NCI-H446 treated with DMSO at 0.1 percent for 48 hours (cell line): ENCODE data around the gene LAMA3.

ENCODE experiments used
- DNase-seq: peaks from one replicate; lab custom pipeline; 2025; lab: John Stamatoyannopoulos, UW

Gene LAMA3

DNA sequence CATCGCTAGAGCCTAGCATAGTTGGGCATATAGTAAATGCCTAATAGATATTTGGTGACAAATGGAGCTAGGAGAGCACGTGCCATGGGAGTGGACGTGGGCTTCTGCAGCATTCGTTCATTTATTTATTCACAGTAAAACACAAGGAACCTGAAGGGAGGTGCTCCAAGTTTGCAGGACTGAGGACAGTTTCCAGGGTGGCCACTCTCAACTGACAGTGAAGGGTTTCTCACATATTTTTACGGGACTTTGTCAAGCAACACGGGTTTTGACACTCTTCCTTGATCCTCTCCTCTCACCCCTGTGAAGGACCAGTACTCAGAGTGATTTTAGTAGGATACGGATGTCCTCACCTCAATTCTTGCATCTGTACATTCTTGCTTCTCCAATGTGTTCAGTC, 190.3 kb downstream of the LAMA3 start:
- no peak for DNase-seq

DNA sequence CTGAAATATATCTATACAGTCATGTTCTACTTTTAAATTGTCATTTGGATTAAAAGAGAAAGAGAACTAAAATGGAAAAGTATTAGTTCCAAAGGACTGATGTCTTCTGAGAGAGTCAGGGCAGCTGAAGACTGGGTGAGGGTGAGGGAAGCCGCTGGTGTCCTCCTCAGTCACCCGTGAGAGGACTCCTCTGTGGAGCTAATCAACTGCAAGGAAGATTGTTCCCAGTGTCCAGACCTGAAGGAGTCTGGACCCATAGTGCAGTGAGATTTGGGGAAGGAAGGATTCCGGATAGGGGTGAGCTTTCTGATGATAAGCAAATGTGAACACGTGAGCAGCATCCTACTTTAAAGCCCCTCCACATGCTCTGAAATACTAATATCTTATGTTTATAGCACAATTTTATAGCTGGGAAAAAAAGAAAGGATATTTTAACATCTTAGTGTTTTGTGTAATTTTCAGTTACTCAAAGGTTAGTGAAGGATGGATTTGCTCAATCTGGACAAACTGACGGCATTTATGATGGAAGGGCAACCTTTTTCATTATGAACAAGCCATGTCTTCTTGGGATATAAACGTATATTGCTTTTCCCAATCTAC, 190.8 kb downstream of the LAMA3 start:
- no peak for DNase-seq

DNA sequence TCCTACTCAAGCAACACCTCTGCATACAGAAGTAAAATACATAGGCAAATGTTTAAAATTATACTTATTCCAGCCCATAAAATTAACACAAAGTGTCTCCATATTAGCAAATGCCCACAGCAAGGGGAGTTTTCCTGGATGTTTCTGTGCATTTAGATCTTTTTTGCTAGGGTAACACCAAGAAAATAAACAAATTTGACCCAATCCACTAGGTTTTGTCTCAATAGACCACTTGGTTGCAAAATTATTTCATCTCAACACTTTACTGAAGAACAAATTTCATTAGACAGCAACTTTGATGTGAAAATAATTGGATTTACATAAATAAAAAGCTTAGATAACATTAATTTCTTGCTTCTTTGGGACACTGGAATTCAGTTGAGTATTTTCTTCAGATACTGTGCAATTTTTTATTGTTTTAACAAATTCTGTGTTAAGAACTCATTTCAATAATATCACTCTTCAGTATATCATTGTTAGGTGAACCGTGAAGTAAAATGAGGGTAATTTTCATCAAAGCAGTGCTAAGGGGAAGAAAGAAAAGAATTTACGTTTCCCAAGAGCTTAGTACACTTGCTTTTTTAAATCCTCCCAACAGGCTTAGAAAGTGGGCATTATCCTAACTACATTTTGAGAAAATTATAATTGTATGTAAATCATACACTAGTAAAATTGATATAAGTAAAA, 191.8 kb downstream of the LAMA3 start:
- no peak for DNase-seq

DNA sequence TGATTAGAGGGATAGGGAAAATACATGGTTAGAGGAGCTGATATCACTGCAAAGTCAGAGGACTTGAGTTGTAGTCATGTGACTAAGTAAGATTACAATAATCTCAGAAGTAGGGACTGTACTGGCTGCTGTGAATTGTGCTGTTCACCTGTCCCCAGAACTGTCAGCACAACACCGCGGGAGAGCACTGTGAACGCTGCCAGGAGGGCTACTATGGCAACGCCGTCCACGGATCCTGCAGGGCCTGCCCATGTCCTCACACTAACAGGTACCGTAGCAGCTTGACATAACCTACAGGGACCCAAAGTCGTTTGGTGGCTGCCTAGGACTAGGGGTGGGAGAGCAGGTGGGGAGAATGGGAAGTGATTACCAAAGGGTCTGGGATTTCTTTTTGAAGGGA, 192.5 kb downstream of the LAMA3 start:
- DNase-seq, result no peak

- no peak for DNase-seq
Observed at GRCh38 chr18:23882616-23883276, 193.5 kb downstream of the LAMA3 start.

GRCh38 chr18:23883277-23883790, 194.1 kb downstream of the LAMA3 start:
- DNase-seq, result peak; percentile 62

GRCh38 chr18:23884681-23885375, 195.6 kb downstream of the LAMA3 start:
- DNase-seq, result no peak

DNA sequence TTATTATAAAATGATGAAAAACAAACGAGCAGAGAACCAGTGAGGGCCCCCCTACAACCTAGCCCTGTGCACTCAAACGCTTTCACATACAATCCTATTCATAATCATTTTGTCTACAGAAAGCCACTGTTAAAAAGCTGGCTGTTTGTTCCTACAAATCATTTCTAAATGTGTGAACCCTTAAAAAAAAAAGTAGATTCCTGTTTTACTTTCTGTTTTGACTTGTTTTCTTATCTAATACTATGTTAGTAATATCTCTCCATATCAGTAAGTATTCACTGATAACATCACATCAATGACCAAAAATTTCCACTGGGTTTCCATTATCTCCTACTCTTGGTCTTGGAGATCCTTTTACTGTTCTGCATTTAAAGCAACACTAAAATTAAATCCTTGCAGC, 196.5 kb downstream of the LAMA3 start:
- no peak for DNase-seq

- no peak for DNase-seq
Observed at GRCh38 chr18:23887035-23887434, 197.8 kb downstream of the LAMA3 start.

DNA sequence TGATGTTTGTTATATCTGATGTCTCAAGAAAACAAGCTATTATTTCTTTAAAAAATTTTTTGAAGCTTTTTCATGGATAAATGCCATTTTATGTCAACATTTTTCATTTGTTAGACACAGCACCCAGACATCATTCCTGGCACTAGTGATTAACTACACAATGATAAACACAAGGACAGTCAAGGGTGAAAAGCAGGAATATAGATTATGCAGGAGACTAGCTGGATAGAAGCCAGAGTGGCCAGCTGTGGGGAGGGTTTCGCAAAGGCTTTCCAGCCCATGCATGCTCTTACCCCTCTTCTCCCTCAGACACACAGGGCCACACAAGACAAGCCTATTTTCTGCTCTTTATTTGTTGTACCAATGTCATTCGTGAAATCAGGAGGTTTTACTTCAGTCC, 198.2 kb downstream of the LAMA3 start:
- DNase-seq, result peak; percentile 35

DNA sequence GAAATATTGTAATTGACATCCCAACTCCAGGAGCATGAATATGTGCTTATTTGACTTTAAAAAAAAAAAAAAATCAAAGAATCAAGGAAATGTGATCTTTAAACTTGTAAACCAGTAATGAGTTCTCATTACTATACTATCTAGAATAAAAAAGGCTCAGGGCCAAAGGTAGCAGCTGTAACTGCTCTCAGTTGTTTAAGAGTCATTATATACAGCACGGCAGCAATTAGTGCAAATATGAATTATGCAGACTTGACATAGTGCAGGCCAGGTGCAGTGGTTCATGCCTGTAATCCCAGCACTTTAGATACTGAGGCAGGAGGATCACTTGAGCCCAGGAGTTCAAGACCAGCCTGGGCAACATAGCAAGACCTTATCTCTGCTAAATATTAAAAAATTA, 199.6 kb downstream of the LAMA3 start:
- DNase-seq, result no peak

DNA sequence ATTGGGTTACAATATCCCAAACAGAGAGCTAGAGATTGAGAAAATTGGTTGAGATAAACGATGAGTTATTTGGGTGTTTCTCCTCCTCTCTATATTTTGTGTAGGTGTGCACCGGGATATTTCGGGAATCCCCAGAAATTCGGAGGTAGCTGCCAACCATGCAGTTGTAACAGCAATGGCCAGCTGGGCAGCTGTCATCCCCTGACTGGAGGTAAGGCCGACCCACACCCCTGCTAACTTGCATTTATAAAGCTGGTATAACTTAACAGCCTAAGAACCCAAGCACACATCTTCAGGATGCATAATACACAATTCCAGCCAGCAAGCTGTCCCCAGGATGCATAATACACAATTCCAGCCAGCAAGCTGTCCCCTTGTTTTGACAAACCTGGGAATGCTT, 200.7 kb downstream of the LAMA3 start:
- no peak for DNase-seq

- DNase-seq, result no peak
Observed at GRCh38 chr18:23890589-23890988, 201.3 kb downstream of the LAMA3 start.

DNA sequence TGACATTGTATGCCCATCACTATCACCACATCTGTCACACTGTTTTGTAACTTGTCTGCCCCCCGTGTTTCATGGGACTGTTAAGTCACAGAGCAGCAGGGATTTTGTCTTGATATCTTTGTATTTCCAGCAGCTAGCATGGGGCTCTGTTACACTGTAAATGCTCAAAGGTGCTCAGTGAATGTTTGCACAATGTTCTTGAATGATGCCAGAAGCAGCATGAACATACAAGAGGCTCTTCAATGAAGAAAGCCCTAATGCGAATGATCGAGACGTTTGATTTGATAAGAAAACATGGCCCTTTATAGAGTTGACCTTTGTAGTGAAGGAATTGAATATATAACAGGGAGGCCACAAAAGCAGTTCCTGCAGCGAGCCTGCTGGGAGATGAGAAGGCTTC, 204.4 kb downstream of the LAMA3 start:
- no peak for DNase-seq

DNA sequence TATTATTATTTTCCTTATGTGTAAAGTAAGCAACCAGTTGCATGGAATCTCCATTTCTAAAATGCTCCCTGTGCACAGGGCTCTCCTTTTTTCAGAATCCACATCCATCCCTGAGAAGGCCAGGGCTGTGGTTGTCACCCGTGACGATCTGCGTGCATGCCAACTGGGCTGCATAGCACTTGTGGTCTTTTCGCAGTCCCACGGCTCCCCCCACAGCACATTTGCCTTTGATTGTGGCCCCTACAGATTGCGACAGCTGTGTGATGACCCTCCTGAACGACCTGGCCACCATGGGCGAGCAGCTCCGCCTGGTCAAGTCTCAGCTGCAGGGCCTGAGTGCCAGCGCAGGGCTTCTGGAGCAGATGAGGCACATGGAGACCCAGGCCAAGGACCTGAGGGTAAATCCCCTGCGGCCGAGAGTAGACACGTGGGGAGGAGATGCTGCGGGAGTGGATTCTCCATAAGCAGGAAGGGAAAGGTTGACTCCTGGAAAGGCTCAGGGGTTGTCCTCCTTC, 205.5 kb downstream of the LAMA3 start:
- DNase-seq, result no peak

DNA sequence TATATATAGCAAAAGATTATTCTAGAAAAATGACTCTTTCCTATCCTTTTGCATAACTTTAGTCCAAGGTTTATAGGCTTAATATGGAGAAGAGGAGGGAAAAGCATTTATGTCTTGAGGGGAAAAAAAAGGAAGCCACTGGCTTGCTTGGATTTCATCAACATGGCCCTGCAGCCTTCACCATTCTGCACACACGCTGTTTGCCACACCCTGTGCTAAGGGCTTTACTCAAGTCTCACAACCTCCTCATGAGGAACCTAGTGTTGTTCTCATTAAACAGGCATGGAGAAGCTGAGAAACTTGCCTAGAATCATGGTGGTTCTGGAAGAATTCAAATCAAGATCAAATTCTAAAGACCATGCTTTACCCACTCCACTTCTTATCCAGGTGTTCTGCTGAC, 208.0 kb downstream of the LAMA3 start:
- DNase-seq, result no peak

GRCh38 chr18:23897733-23898132, 208.5 kb downstream of the LAMA3 start:
- no peak for DNase-seq

DNA sequence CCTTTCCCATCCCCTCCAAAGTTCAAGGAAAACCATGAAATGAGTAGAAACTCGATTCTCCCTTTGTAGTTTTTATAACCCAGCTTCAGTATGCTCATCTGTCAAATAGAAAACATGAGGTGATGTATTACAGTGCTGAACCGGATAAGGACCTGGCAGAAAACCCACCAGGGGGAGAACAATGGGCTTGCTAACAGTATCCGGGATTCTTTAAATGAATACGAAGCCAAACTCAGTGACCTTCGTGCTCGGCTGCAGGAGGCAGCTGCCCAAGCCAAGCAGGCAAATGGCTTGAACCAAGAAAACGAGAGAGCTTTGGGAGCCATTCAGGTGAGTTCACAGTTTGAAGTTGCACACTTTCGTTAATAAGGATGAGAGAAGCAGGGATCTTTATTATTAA, 211.7 kb downstream of the LAMA3 start:
- no peak for DNase-seq

DNA sequence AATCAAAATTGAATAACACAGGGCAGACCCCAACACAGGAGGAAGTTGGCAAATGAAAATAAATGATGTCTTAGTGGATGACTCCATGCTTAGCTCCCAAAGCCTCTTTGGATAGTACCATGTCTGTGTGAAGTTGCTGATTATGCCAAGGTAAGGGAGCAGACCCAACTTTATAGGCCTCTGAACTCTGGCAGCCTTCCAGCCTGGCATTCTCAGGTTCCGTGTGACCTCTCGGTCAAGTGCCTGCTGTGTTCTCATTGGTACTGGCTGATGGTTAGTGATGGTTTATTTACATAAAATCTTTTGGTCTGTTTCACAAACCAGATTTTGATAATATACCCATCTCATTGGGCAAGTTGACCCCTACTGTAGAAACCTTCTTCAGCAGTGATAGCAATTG, 213.1 kb downstream of the LAMA3 start:
- DNase-seq, result no peak

- DNase-seq, result no peak
Observed at GRCh38 chr18:23903971-23904370, 214.7 kb downstream of the LAMA3 start.

DNA sequence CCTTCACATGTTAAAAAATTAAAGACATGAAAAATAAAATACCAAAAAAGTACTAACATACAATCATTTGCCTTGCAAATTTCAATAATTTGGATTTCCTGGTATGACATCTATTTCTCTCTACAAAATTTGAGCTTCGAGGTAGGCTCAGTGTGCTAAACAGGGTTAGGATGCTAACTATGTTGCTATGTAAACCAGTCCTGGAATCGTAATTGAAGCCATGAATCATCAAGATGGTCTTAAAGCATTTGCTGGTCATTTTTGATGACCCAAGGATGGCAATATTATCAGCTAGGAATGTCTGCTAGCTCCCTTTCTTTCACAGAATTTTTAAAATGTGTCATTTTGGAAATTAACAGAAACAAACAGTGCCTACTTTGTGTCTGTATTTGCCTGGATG, 217.4 kb downstream of the LAMA3 start:
- no peak for DNase-seq

DNA sequence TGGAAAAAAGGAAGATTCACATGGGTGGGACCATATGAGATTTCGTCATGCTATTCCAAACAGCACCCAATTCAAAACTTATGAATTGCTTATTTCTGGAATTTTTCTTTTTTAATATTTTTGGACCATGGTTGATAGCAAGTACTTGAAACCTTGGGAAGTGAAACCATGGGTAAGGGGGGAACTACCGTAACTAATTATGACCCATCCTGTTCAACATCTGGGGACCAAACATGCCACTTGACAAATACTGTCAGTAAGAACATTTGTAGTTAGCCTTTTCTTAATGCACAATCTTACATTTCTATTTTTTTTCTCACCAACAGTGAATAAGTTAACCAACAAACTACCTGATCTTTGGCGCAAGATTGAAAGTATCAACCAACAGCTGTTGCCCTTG, 219.6 kb downstream of the LAMA3 start:
- no peak for DNase-seq

DNA sequence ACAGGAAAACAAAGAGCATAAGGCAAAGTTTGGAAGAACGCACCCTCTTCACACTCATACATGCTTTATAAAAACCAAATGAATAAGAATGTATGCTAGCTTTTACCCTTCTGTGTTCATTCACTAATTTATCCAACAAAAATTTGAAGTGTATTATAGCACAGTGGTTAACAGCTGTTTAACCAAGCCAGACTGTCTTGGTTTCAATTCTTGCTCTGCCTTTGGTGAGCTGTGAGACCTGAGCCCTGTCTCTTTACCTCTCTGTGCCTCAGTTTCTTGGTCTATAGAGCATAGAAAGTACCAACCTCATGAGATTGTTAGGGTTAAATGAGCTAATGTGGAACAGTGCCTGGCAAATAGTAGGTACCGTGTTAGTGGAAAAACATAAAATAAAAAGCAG, 220.8 kb downstream of the LAMA3 start:
- no peak for DNase-seq
